ENCODE data around the gene TOMM7. TPM values are rescaled to one million over a fixed set of nuclear protein-coding genes. Genes with fewer than 3 reads are reported as not detected.

The TOMM7 gene
- polyA plus RNA-seq, 2 of the 4 experiments (the other 2 are of a cell fraction): 526 to 685 TPM

- H3K27ac ChIP-seq: peak overlapping the region in 1 of 2 experiments; percentile 20; a peak in 1 of 6 replicates
- peak overlapping the region; percentile 22; the same call in 2 of the 3 replicates for H3K4me2 ChIP-seq
- ATAC-seq (peak in 1 of 2 experiments; percentile 81; a peak in 4 of 6 replicates), FAIRE-seq (peak; percentile 54), DNase-seq (ENCODE audit: low read depth in 1 of 2, low spot score in 1 of 2) (peak; percentile 36 to 52)
- H3K4me1 ChIP-seq: peaks cover 15% of the 10 kb centered on the region
- no peaks in the 10 kb centered on the region for H3K9me3 ChIP-seq
- H3K4me3 ChIP-seq: no peak overlapping the region
- WGBS (ENCODE audit: missing lambda C conversion rate): 66% methylated on average over 10 of the region's 10 CpGs
- CTCF ChIA-PET: interaction anchor here (1.1 kb wide), 1 partner anchor 241 kb away, joined by 4 read pairs; no protein-coding TSS in a partner anchor
- TF ChIP-seq JUNB (IDR thresholded peaks at IDR 0.05) (peak; percentile 33; the same call in 1 of the 2 replicates), SMC3 (IDR thresholded peaks at IDR 0.05) (no peak), RARB (CRISPR knock-in tag; IDR thresholded peaks at IDR 0.05) (no peak), NR3C1 (IDR thresholded peaks at IDR 0.05) (no peak), MAFK (IDR thresholded peaks at IDR 0.05; ENCODE audit: partially characterized antibody) (peak; percentile 77), ZNF302 (CRISPR knock-in tag; IDR thresholded peaks at IDR 0.05) (no peak), HEYL (CRISPR knock-in tag; IDR thresholded peaks at IDR 0.05) (no peak), GATA3 (IDR thresholded peaks at IDR 0.05; ENCODE audit: borderline replicate concordance) (peak; percentile 26; the same call in 1 of the 2 replicates), EHF (CRISPR knock-in tag; IDR thresholded peaks at IDR 0.05) (no peak), ESRRA (IDR thresholded peaks at IDR 0.05; ENCODE audit: borderline replicate concordance, low read length) (no peak), RCOR1 (IDR thresholded peaks at IDR 0.05; ENCODE audit: low read depth, low read length) (no peak), CHD4 (IDR thresholded peaks at IDR 0.05; ENCODE audit: borderline replicate concordance) (no peak), ZC3H11A (IDR thresholded peaks at IDR 0.05) (no peak), FOSB (CRISPR knock-in tag; IDR thresholded peaks at IDR 0.05) (no peak), RNF2 (IDR thresholded peaks at IDR 0.05; ENCODE audit: borderline replicate concordance, low read depth) (no peak), ZSCAN20 (CRISPR knock-in tag; IDR thresholded peaks at IDR 0.05) (no peak), RAD21 (conservative IDR thresholded peaks at IDR 0.05 in 1 of 2, IDR thresholded peaks at IDR 0.05 in 1 of 2) (no peak), HOXA7 (CRISPR knock-in tag; IDR thresholded peaks at IDR 0.05) (no peak), FOSL2 (IDR thresholded peaks at IDR 0.05) (no peak), FOSL2 (CRISPR knock-in tag; IDR thresholded peaks at IDR 0.05) (peak; percentile 82), HDAC2 (IDR thresholded peaks at IDR 0.05) (no peak), POLR2AphosphoS2 (conservative IDR thresholded peaks at IDR 0.05; ENCODE audit: low read length) (no peak)
- POLR2A ChIA-PET: no interaction called here
Observed at GRCh38 chr7:22814261-22815208, 8.1 kb downstream of the TOMM7 start.

- Histone ChIP-seq H3K4me1 (peaks cover 15% of the 10 kb centered on the region), H3K27ac (no peak overlapping the region), H3K4me2 (no peak overlapping the region), H3K4me3 (no peak overlapping the region), H3K9me3 (no peaks in the 10 kb centered on the region)
- ChIA-PET POLR2A (interaction anchor here (0.8 kb wide), 1 partner anchor 48 kb away, joined by 3 read pairs; no protein-coding TSS in a partner anchor), CTCF (interaction anchor here (0.6 to 1.1 kb wide), 3 partner anchors 13 to 85 kb away, joined by 3 to 4 read pairs (median 3); partner anchors contain the start of gene IL6)
- ATAC-seq: no peak
- no peak for DNase-seq (ENCODE audit: low read depth in 1 of 2, low spot score in 1 of 2)
- no peak for FAIRE-seq
- TF ChIP-seq MAFK (IDR thresholded peaks at IDR 0.05; ENCODE audit: partially characterized antibody): no peak
- no peak for TF ChIP-seq RNF2 (IDR thresholded peaks at IDR 0.05; ENCODE audit: borderline replicate concordance, low read depth)
- WGBS (ENCODE audit: missing lambda C conversion rate): 93% methylated on average over 3 of the region's 3 CpGs
Observed at GRCh38 chr7:22812353-22812752, 10.3 kb downstream of the TOMM7 start.

DNA sequence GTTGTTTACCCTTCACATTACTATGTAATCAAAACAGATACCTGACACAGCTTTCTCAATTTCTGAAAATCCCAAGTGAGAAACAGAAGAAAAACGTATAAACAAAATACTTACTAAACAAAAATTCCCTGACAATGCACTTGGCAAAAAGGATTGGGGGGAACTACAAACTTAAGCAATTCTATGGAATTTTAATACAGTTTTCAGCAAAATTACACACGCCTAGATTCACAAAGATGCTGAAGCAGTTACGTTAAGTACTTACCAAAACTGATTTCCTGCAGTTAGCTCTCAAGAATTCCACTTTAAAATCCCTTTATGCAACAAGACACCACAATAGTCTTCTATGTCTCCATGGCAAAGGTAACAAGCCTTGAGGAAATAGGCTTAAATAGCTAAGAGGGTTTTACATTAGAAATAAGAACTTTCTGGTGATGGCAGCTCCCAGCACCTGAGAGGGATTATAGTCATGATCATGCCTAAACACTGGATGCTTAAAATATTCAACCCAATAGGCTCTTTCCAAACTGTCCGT, 10.8 kb downstream of the TOMM7 start:
- no peaks in the 10 kb centered on the region for H3K9me3 ChIP-seq
- WGBS (ENCODE audit: missing lambda C conversion rate): 85% methylated on average over 4 of the region's 4 CpGs
- POLR2A ChIA-PET: interaction anchor here (0.8 kb wide), 1 partner anchor 49 kb away, joined by 3 read pairs; no protein-coding TSS in a partner anchor
- DNase-seq (ENCODE audit: low read depth in 1 of 2, low spot score in 1 of 2): no peak
- H3K4me2 ChIP-seq: no peak overlapping the region
- no peak for FAIRE-seq
- CTCF ChIA-PET: interaction anchor here (0.5 to 1.1 kb wide), 4 partner anchors 13 to 749 kb away, joined by 3 to 4 read pairs (median 3); partner anchors contain the start of gene IL6
- no peak overlapping the region for H3K27ac ChIP-seq
- no peak for ATAC-seq
- H3K4me3 ChIP-seq: no peak overlapping the region
- no peak for TF ChIP-seq HOXB5 (CRISPR knock-in tag; IDR thresholded peaks at IDR 0.05)
- TF ChIP-seq NR3C1 (IDR thresholded peaks at IDR 0.05): no peak
- H3K4me1 ChIP-seq: peaks cover 15% of the 10 kb centered on the region
